ENCODE results near the gene MRPS9.
A peak's percentile ranks its signal among the peaks of the same experiment; 100 is the strongest.

The MRPS9 gene

DNA sequence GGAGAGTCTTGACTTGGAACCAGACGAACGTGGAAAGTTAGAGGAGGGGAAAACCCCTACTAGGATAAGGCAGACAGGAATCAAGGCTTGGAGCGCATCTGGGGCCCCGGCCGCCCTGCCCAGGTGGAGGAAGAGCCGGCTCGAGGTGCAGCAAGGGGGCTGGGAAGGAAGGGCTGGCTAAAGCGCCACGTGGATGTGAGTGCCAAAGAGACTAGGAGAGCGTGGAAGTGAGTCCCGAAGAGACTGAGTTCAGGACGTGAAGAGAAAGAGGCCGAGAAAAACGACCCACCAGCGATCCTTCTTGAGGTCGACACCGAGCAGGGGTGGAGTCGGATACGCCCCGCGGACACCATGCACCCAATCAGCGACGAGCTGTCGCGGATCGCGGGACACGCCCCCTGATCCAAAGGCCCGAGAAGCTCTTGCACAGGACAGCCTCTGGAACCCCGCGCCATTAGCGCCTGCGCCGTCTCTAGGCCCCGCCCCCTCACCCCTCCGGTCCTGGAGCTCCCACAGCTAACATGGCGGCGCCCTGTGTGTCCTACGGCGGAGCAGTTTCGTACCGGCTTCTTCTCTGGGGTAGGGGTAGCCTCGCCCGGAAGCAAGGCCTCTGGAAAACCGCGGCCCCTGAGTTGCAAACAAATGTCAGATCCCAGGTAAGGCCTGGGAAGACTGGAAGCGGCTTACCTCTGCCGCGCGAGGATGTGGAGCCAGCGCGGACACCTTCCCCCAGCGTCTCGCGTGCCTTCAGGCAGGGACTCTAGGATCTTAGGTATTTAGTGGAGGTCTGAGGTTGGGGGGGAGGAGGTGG lies at the start of gene MRPS9:
MRPS9 (plus strand) TSS at position 498 of the 811 bp plus-strand sequence; CDS start at position 522, 24 bp downstream.
- DNase-seq (ENCODE audit: low read depth, low spot score) = peak; percentile 83

DNA sequence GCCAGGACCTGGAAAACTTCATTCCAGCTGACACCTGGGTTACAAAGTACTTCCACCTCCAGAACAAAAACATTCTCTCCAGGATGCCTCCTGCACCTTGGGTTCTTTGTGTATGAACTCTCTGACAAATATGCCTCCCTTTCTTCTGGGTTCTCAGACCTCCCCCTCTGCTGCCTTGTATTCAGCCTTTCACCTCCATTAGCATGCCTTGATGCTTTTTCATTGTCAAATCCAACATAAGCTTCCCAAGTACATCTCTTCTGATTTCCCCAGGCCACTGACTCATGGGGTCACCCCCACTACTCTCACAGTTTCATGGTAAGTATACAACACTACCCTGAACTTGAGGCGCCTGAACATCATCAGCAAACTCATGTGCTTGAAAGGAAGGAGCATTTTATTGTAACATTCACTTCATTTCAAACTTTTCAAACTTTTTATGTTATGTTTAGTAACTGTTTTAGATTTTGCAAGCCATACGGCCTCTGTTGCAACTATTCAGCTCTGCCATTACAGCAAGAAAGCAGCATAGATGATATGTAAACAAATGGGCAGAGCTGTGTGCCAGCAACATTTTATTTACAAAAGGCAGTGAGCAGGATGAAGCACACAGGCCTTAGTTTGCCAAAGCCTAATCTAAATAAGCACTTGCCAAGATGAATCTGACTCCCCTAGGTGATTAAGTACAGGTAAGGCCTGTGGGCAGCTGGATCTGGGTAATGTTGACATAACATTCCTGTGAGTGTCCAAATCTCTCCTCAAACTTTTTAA lies 32.5 kb upstream of the MRPS9 start:
- DNase-seq (ENCODE audit: low read depth, low spot score) = peak; percentile 2

DNA sequence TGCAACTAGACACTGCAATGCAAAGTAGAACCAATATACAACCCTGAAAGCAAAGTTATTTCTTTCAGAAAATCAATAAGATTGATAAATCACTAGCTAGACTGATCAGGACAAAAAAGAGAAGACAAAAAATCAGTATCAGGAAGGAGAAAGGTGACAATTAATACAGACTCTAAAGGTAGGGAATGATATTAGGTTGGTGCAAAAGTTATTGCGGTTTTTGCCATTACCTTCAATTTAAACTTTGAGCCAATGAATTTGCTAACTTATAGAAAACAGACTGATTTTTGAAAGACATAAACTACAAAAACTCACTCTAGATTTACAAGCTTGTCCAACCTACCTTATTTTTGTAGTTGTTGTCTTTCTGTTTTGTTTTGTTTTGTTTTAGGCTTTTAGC lies 30.5 kb upstream of the MRPS9 start:
- DNase-seq (ENCODE audit: low read depth, low spot score) = no peak

DNA sequence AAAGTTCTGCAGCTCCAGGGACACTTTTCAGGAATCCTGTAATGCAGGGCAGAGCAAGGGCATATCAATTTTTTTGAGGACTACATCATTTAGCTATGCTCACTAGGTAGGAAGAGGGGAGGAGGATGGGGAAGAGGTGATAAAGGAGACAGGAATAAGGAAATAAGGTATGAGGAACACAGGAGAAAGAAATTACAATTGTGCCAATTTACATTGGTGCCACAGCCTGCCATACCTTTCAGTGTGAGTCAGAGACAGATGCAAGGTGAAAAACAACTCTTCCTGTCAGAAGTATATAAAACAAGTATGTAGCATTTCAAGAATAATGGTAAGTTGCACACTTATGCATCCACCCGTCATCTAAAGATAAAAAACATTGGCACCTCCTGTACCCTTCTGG lies 5.4 kb upstream of the MRPS9 start:
- DNase-seq (ENCODE audit: low read depth, low spot score) = no peak

DNA sequence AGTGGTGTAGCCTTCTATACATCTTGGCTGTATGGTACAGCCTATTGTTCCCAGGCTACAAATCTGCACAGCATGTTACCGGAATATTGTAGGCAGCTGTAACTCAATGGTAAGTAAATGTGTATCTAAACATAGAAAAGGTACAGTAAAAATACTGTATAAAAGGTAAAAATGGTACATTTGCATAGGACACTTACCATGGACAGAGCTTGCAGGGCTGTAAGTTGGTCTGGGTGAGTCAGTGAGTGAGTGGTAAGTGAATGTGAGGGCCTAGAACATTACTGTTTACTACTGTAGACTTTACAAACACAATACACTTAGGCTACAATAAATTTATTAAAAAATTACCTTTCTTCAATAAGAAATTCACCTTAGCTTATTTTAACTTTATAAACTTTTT lies 3.7 kb upstream of the MRPS9 start:
- no peak for DNase-seq (ENCODE audit: low read depth, low spot score)

DNA sequence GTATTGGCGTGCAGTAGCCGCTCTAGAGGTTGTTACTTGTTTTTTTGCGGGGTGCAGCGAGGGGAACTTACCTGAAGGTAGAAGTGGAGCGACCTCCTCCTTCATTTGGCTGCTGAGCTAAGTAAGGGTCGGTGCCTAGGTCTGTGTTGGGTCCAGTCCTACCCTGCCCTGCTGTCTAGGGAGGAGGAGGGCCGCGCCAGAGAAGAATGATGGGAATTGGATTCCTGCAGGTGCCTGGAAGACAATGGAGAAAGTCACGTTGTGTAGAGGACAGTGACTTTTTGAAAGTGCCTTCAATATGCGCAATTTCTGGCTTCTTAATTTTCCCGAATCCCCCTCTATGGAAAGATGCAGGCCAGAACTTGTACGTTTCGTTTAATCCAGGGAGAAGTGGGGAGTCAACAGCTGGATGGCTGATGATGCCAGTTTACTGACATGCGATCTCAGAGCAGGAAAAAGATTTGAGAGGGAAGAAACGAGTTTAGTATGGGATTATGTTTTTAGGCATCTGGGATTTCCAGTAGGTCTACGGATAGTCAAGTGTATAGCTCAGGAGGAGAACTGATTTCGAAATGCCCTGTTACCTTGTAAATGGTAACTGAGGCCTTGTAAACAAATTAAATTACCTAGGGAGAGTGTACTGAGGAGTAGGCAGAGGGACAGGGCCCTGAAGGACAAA lies 653 bp downstream of the MRPS9 start:
- no peak for DNase-seq (ENCODE audit: low read depth, low spot score)

DNA sequence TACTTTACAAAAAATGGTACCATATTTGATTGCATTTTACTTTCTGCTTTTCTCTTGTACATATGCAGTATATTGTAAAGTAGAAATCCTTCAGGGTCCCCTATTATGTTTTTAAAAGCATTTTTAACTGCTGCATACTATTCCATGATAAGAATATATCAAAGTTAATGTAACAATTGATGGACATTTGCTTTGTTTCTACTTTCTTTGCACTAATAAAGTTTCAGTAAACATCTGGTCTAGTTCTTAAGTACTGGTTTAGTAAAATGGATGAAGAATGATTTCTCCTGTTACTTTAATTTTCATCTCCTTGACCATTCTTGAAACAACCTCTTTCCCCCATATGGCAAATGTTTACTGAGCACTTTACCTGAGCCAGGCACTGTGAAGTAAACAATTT lies 1.7 kb downstream of the MRPS9 start:
- no peak for DNase-seq (ENCODE audit: low read depth, low spot score)

DNA sequence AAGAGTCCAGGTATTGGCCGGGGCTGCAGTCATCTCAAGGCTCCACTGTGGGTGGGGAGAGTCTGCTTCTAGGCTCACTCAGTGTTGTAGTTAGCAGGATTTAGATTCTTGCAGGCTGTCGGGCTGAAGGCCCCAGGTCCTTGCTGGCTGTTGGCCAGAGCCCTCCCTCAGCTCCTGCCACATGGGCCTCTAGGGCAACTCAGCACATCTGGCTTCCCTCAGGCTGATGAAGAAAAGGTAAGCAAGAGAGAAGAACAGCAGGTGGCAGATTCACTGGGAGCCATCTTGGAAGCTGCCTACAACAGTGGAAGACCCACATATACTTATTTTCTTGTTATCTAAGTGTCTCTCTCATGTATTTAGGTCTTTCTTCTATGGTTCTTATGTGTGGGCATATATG lies 4.3 kb downstream of the MRPS9 start:
- DNase-seq (ENCODE audit: low read depth, low spot score) = no peak

DNA sequence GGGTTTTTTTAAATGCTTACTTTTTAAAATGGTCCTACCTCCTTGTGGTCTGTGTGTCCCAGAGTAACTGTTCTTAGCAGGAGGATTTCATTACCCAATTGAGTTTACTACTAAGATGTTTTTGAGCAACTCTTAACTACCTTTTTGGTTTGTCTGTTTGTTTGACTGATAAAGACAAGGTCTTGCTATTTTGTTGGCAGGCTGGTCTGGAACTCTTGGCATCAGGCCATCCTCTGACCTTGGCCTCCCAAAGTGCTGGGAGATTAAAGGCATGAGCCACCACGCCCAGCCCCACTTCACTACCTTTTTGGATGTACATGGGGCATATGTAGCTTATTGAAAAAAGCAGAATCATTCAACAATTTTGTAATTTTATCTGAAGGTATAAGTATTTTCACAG lies 14.9 kb downstream of the MRPS9 start:
- no peak for DNase-seq (ENCODE audit: low read depth, low spot score)

DNA sequence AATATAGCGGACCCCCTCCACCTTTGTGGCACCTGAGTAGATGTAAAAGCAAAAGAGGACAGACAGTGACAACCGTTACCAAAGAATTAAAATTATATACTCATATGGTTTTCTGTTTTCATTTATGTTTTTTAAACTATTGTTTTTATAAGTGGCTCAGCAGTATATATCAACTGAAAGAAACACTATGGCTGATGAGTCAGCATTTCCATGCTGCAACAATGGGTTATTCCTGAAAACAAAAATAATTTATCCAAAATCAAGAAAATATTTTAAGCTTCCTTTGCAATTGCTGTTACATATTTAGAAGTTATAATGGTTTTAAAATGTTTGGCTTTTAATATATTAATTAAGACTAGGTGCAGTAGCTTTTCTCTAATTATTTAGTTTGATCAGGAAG lies 17.7 kb downstream of the MRPS9 start:
- DNase-seq (ENCODE audit: low read depth, low spot score) = no peak

DNA sequence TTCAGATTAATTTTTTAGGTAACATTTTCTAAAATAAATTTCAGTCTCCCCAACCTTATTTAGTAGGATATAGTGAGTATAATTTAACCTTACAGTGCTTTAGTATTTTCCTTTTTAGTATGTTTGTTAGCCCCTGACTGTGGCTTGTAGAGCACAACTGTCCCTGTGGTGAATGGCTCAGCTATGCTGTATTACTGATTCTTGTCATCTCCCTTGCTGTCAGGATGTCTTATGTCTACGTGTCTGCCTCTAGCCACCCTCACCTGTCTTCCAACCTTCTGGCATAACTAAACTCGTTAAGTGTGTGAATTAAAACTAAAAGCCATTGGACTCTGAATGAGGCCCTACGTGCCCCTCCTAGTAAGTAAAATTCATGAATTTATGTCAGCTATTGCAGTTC lies 18.4 kb downstream of the MRPS9 start:
- no peak for DNase-seq (ENCODE audit: low read depth, low spot score)

DNA sequence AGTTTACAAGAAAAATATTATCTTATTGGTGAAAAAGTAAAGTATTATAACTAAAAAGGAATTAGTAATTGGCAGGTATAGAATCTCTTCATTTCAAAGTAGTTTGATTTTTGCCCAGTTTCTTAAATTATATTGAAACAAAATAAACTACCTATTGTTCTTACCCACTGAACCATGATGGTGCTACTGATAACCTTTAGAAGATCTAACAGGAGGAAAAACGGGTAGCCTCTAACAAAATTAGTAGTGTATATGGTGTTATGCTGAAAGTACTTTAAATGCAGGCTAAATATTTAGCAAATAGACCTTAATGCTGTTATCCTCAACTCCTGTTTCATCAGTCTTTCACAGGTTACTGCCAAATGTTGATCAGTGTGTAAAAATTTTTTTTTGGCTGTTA lies 19.1 kb downstream of the MRPS9 start:
- DNase-seq (ENCODE audit: low read depth, low spot score) = no peak

DNA sequence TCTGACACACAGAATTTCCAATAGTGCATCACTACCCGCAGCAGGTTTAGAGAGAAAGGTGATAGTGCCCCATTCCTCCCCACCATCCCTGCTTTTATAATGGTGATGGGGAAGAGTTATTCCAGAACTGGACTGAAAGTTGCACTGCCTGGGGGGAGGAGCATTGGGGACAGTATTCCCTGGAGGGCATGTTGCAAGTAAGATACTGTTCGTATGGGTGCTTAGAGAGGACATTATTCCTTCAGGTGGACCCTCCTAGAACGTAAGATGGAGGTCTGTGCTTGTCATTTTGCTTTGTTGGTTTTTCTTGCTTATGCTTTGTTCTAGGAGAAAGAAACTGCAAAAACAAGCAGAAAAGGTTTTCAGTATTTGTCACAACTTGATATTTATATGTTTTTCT lies 23.7 kb downstream of the MRPS9 start:
- DNase-seq (ENCODE audit: low read depth, low spot score) = no peak

DNA sequence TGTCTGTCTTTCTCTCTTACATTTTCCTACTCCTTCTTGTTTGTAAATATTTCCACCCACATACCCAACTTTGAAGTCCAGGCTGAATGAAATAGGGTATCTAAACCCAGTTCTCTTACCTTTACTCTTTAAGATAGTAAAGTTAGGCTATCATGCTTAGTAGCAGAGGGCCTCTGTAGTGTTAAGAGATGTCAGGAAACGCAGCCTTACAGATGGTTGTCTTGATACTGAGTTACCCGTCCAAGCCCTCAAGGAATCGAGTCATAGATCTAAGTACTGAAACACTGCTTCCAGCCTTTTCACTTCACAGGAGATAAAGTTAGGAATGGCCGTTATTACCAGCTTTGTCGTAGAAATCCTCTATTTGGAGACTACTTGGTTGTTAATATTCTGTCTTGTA lies 24.3 kb downstream of the MRPS9 start:
- no peak for DNase-seq (ENCODE audit: low read depth, low spot score)

DNA sequence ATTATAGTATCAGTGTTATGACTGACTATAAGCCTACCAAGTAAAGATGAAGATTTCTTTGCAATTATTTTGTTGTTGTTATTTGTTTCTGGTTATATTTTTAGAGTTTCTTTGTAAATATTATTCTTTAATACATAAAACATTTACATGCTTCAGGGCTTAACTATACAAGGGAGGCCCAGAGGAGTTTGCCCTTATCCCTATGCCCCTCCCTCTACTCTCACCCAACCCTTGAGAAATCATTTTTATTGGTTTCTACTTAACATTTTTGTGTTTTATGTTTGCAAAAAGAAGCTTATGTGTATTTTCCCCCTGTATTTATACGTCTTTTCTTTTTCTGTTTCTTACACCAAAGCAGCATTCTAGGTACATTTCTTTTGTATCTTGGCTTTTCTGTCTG lies 30.5 kb downstream of the MRPS9 start:
- no peak for DNase-seq (ENCODE audit: low read depth, low spot score)

DNA sequence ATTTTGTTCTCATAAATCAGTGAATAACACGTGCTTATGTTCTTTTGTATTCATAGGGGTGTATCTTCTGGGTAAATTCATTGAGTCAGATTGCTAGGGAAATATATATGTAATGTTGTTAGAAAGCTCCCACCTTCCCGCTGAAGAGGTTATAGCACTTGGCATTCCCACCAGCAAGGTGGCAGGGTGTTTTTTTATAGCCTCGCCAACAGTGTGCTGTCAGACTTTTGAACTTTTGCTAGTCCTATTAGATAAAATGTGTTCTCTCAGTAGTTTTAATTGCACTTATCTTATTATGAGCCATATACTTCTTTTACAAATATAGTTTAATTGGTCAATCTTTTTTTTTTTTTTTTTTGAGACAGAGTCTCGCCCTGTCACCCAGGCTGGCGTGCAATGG lies 31.0 kb downstream of the MRPS9 start:
- DNase-seq (ENCODE audit: low read depth, low spot score) = no peak

DNA sequence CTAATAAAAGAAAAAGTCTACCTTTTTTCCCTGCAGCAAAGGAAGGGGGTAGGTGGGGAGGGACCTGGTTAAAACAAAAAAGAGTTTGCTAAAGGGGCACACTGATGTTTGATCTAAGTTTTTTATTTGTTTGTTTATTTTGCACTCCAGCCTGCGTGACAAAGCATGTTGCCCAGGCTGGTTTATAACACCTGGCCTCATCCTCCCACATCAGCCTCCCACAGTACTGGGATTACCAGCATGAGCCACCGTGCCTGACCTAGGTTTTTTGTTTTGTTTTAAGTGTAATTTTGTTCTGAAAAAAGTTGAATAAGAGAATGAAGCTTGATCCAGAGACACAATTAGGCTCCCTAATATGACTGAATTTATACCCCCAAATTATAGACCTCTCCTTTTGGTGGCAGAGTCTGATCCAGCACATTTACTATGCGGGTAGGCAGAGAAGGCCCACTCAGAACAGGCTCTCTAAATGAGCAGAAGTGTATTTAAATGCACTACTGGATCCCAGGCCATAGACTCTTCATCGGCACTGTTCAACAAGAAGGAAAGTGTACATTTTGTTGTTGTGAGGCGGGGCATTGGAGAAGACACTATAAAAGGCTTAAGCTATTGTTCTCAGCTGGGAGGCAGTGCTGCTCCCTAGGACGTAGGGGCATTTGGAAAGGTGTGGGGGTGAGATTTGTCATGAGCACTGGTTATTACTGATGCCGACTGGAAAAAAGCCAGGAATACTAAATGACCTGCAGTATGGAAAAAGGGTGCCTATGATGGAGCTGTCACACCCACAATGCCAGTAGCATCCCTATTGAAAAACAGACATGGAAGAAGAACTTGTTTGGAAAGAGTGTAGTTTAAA lies 32.4 kb downstream of the MRPS9 start:
- DNase-seq (ENCODE audit: low read depth, low spot score) = no peak

DNA sequence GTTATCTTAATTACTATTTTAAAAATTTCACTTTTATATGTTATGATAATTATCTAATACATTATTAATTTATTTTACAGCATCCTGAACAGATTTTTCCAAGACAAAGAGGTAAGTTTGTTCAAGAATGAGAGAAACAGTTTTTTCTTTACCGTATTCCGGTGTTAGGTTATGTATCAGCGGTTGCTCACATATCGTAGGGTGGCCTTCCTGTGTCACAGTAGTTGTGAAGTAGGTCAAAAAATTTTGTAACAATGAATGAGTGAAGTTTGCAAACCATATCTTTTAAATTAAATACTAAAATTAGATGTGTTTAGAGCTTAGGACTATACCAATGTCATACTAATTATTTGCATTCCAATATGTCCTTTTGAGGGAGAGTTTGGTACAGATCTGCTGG lies 33.5 kb downstream of the MRPS9 start:
- no peak for DNase-seq (ENCODE audit: low read depth, low spot score)

DNA sequence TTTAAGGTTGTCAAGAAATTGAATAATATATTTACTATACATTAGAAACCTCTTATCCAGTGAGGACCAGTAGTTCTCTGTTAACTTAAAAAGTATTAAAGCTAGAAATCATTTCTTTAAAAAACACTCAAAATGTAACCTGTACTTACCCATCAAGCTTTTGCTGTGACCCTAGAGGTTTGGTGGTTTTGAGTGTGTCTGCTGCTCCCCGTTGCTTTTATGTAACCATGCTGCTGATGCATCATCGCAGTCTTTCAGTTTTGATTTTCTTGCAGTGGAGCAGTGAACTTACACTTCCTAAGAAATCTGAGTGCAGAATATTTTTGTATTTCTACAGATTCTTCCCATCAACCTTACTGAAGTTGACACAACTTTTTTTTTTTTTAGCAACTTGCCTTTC lies 34.2 kb downstream of the MRPS9 start:
- no peak for DNase-seq (ENCODE audit: low read depth, low spot score)

DNA sequence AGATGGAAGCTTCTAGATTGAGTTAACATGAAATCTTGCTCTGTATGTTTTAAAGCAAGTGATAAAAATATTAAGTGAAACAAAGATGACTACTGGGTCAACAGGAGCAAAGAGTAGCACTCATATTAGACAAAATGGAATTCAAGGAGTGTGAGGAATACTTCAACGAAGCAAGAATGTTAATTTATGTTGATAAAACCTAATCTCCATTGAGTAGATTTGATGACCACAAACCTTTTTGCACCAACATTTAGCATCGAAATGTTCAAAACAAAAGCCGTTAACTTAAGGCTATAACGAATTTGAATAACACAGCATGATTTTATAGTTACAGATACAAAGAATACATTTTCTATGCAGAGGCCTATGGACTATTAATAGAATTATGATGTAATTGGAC lies 35.7 kb downstream of the MRPS9 start:
- no peak for DNase-seq (ENCODE audit: low read depth, low spot score)

DNA sequence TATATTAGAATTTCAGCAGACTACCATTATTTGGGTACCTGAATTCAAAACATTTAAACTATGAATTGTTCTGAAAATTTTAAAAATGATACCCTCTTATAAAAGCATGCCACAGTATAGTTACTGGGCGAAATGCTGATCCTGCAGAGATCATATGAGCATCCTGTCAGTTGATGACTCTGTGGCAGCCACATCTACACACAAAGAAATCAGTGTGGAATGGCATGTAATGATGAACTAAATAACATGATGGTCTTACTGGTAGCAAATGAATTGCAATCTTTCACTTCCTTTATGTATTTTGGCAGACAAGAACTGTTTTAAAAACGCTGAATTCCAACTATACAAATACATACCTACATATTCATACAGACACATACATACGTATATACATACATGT lies 38.3 kb downstream of the MRPS9 start:
- no peak for DNase-seq (ENCODE audit: low read depth, low spot score)
